ENCODE results near the gene OSR1. TPM values are rescaled to one million over a fixed set of nuclear protein-coding genes. Genes with fewer than 3 reads are reported as not detected.
"Not testable (repeated sequence)": the region's sequence is repeated elsewhere in the genome, so short reads cannot be mapped to it uniquely, and the experiment has no call there.

OSR1 gene
- total RNA-seq, 1 donor from 2014 or later, result not detected

DNA sequence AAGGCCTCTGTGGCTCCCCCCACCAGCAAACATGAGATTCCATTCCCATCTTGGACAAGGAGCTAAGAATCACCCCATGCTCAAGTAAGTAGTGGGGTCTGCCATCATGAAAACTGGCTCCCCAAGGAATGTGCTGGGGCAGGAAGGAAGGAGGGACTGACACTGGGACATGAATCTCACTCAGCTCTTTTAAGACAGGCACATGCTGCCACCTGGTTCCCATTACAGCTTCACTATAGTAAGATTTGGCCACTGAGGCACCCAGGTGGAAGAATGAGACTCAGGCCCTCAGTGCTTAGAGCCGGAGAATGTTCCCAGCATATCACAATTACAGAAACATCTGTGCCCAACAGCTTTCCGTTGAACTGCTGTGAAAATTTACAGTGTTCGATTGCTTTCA is 38.7 kb downstream of the OSR1 start:
- H3K4me3 Mint-ChIP-seq, result no peak overlapping the region
- ATAC-seq (ENCODE audit: low read depth) (no peak), DNase-seq (no peak)
- no peaks in the 10 kb centered on the region for H3K4me1 Mint-ChIP-seq
- no peak overlapping the region for H3K27ac Mint-ChIP-seq
- no peaks in the 10 kb centered on the region for H3K36me3 Mint-ChIP-seq (ENCODE audit: low read depth)
- intact Hi-C loops (cut with micrococcal nuclease), result no loop called here
- CTCF ChIA-PET, result no interaction called here
- TF ChIP-seq, protein P1, sequence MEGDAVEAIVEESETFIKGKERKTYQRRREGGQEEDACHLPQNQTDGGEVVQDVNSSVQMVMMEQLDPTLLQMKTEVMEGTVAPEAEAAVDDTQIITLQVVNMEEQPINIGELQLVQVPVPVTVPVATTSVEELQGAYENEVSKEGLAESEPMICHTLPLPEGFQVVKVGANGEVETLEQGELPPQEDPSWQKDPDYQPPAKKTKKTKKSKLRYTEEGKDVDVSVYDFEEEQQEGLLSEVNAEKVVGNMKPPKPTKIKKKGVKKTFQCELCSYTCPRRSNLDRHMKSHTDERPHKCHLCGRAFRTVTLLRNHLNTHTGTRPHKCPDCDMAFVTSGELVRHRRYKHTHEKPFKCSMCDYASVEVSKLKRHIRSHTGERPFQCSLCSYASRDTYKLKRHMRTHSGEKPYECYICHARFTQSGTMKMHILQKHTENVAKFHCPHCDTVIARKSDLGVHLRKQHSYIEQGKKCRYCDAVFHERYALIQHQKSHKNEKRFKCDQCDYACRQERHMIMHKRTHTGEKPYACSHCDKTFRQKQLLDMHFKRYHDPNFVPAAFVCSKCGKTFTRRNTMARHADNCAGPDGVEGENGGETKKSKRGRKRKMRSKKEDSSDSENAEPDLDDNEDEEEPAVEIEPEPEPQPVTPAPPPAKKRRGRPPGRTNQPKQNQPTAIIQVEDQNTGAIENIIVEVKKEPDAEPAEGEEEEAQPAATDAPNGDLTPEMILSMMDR (IDR thresholded peaks at IDR 0.05), result no peak
- no peaks in the 10 kb centered on the region for H3K9me3 Mint-ChIP-seq
- no peaks in the 10 kb centered on the region for H3K27me3 Mint-ChIP-seq
- POLR2A ChIA-PET, result no interaction called here

DNA sequence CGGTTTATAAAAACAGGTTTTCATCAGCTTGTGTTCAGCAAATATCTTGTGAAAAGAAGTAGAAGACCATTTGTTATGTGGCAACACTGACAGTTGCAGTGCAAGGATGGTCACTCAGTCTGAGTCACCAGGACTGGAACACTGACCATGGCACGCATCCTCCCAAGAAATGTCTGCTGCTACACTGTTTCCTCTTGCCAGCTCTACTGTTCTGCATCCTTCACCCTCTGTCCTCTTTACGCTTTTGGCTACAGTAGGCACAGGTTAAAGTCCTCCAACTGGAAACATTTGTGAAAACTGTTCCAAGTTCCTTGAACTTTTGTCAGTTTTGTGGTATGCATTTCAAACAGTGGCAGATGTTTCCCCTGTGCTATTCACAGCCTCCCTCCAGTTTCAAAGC is 39.4 kb downstream of the OSR1 start:
- intact Hi-C loops (cut with micrococcal nuclease), result no loop called here
- Mint-ChIP-seq H3K4me1 (no peaks in the 10 kb centered on the region), H3K4me3 (no peak overlapping the region), H3K27ac (no peak overlapping the region), H3K27me3 (no peaks in the 10 kb centered on the region), H3K36me3 (ENCODE audit: low read depth) (no peaks in the 10 kb centered on the region), H3K9me3 (no peaks in the 10 kb centered on the region)
- DNase-seq (no peak), ATAC-seq (ENCODE audit: low read depth) (no peak)
- ChIA-PET POLR2A (no interaction called here), CTCF (no interaction called here)
- TF ChIP-seq, protein P1 (IDR thresholded peaks at IDR 0.05), result no peak

DNA sequence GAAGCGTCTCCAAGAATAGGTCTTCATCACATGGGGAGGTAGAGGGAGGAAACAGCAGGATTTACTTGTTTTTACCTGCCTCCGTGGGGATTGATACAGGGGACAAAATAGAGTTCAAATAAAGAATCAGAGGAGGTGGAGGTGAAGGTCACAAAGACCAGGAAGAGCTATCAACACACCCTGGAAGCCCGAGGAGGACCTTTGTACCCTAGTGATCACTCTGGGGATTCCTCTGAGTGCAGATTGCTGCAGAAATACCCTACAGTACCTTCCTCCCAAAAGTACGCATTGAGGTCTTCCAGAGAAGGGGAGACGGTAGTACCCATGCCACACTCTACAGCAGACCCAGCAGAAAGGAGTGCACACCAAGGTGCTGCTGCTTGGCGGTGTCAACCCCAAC is 44.9 kb downstream of the OSR1 start:
- Mint-ChIP-seq H3K4me1 (no peaks in the 10 kb centered on the region), H3K27me3 (no peaks in the 10 kb centered on the region), H3K9me3 (no peaks in the 10 kb centered on the region), H3K36me3 (ENCODE audit: low read depth) (no peaks in the 10 kb centered on the region), H3K27ac (no peak overlapping the region), H3K4me3 (no peak overlapping the region)
- DNase-seq, result no peak
- ATAC-seq (ENCODE audit: low read depth), result no peak
- intact Hi-C loops (cut with micrococcal nuclease), result no loop called here
- CTCF ChIA-PET, result no interaction called here
- TF ChIP-seq, protein P1 (IDR thresholded peaks at IDR 0.05), result no peak
- POLR2A ChIA-PET, result no interaction called here

DNA sequence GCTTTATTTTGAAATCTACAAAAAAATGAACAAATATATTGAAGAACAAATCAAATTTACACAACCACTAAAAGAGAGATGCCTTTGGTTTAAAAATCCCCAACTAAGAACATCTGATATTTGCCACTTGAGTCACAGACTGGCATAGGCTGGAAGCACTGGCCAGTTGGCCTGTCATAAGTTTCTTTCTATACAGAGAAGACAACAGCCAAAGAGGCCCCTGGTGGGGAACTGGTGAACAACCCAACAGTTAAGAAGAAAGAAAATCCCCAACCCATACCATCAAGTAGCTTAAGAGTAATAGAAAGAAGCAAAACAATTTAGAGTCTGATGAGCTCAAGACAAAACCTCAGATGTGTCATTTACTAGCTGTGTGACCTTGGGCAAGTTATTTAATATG is 45.5 kb downstream of the OSR1 start:
- intact Hi-C loops (cut with micrococcal nuclease), result no loop called here

DNA sequence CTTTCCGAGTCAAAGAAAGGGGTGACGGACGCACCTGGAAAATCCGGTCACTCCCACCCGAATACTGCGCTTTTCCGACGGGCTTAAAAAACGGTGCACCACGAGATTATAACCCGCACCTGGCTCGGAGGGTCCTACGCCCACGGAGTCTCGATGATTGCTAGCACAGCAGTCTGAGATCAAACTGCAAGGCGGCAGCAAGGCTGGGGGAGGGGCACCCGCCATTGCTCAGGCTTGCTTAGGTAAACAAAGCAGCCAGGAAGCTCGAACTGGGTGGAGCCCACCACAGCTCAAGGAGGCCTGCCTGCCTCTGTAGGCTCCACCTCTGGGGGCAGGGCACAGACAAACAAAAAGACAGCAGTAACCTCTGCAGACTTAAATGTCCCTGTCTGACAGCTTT is 52.4 kb downstream of the OSR1 start:
- DNase-seq; ATAC-seq (ENCODE audit: low read depth); H3K36me3 Mint-ChIP-seq (ENCODE audit: low read depth); H3K9me3 Mint-ChIP-seq; POLR2A ChIA-PET; intact Hi-C loops (cut with micrococcal nuclease); H3K4me3 Mint-ChIP-seq; H3K27me3 Mint-ChIP-seq; CTCF ChIA-PET; H3K4me1 Mint-ChIP-seq; H3K27ac Mint-ChIP-seq: not testable (repeated sequence)

More for the DNA sequence above, 45.5 kb downstream of the OSR1 start:
- no peaks in the 10 kb centered on the region for H3K36me3 Mint-ChIP-seq (ENCODE audit: low read depth)
- ChIA-PET CTCF (no interaction called here), POLR2A (no interaction called here)
- no peaks in the 10 kb centered on the region for H3K9me3 Mint-ChIP-seq
- DNase-seq, result no peak
- TF ChIP-seq, protein P1 (IDR thresholded peaks at IDR 0.05), result no peak
- no peak overlapping the region for H3K27ac Mint-ChIP-seq
- ATAC-seq (ENCODE audit: low read depth), result no peak
- no peaks in the 10 kb centered on the region for H3K27me3 Mint-ChIP-seq
- no peaks in the 10 kb centered on the region for H3K4me1 Mint-ChIP-seq
- no peak overlapping the region for H3K4me3 Mint-ChIP-seq

DNA sequence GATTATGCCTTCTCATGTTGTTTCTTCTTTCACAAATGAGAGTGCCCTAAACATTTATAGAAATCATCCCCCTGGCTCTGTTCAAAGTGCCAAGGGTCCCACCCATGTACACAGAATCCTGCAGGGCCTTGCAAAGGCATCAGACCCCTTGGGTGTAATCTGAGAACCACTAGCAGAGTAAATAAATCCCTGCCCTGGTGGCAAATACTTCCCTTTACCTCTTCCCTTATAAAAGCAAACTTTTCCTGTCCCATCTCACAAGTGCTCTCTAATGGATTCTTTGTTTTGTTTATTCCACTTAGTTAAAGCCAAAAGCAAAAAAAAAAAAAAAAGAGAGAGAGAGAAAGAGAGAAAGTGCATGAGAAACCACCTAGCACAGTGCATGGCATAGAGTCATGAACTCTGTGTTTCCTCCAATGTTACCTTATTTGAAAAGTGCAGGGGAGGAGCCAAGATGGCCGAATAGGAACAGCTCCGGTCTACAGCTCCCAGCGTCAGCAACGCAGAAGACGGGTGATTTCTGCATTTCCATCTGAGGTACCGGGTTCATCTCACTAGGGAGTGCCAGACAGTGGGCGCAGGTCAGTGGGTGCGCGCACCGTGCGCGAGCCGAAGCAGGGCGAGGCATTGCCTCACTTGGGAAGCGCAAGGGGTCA is 52.9 kb downstream of the OSR1 start:
- H3K36me3 Mint-ChIP-seq (ENCODE audit: low read depth); H3K27me3 Mint-ChIP-seq; ATAC-seq (ENCODE audit: low read depth); H3K9me3 Mint-ChIP-seq; intact Hi-C loops (cut with micrococcal nuclease); H3K27ac Mint-ChIP-seq; POLR2A ChIA-PET; DNase-seq; H3K4me1 Mint-ChIP-seq; CTCF ChIA-PET; H3K4me3 Mint-ChIP-seq: not testable (repeated sequence)
